NCI-H2227 (cell line): ENCODE data around the gene CCDC179.

Experiments
- DNase-seq: peaks from one replicate; lab custom pipeline; 2025; ENCODE audit not compliant: unreplicated experiment; lab: John Stamatoyannopoulos, UW

Gene CCDC179

GRCh38 chr11:22808571-22809197 is 51.6 kb downstream of the CCDC179 start:
- no peak for DNase-seq

GRCh38 chr11:22807855-22808570 is 52.3 kb downstream of the CCDC179 start:
- no peak for DNase-seq

- DNase-seq = no peak
These were observed 52.9 kb downstream of the CCDC179 start for GRCh38 chr11:22807391-22807790.

GRCh38 chr11:22802861-22803260 is 57.4 kb downstream of the CCDC179 start:
- no peak for DNase-seq

- peak; percentile 52 for DNase-seq
These were observed 59.8 kb downstream of the CCDC179 start for GRCh38 chr11:22800482-22800881.

GRCh38 chr11:22798901-22799300 is 61.4 kb downstream of the CCDC179 start:
- DNase-seq = no peak

- DNase-seq = peak; percentile 35
These were observed 63.2 kb downstream of the CCDC179 start for GRCh38 chr11:22797047-22797446.
